ENCODE measurements around the gene SEMA5B. TPM values are rescaled to one million over a fixed set of nuclear protein-coding genes. Genes with fewer than 3 reads are reported as not detected.

Gene SEMA5B
- total RNA-seq, 1 experiment from 2014 or later = 1.0 TPM

DNA sequence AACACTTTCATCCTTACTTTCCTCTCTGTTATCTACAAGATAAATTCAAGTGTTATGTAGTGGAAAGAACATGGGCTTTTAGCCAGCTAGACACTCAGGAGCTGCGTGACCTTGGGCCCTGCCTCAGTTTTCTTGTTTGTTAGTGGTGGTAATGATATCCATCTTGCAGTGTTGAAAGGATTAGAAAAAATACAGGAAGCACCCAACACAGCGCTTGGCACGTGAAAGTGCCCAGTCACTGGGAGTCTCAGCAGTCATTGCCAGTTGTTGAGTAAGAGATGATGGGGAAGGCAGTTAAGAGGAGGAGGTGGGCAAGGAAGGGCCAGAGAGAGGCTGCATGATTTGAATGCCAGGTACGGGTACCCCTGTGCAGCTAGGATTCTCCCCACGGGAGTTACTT lies 44.6 kb upstream of the SEMA5B start:
- Histone ChIP-seq H3K27me3 (replicated peaks; ENCODE audit: control insufficient read depth, insufficient read depth, low read length) (no peaks in the 10 kb centered on the region), H3K4me3 (ENCODE audit: low read depth, low read length) (no peak overlapping the region), H3K36me3 (ENCODE audit: control insufficient read depth, insufficient read depth, low read length) (no peaks in the 10 kb centered on the region), H3K4me1 (peaks cover 12% of the 10 kb centered on the region), H3K9me3 (no peaks in the 10 kb centered on the region)
- no peak overlapping the region for H3K4me3 Mint-ChIP-seq (ENCODE audit: unreplicated experiment)
- H3K4me1 Mint-ChIP-seq (ENCODE audit: low read depth, unreplicated experiment) = peaks cover 18% of the 10 kb centered on the region
- peaks cover 19% of the 10 kb centered on the region for H3K36me3 Mint-ChIP-seq (ENCODE audit: insufficient read depth, unreplicated experiment)
- CTCF ChIA-PET = no interaction called here
- DNase-seq = no peak
- intact Hi-C loops (cut with micrococcal nuclease; ENCODE audit: unreplicated experiment) = no loop called here
- H3K27me3 Mint-ChIP-seq (ENCODE audit: insufficient read depth, unreplicated experiment) = no peaks in the 10 kb centered on the region
- H3K9me3 Mint-ChIP-seq (ENCODE audit: unreplicated experiment) = no peaks in the 10 kb centered on the region
- no TSS peak for BruUV-seq (replicated peaks)
- POLR2A ChIA-PET = no interaction called here
- TF ChIP-seq, protein P1, sequence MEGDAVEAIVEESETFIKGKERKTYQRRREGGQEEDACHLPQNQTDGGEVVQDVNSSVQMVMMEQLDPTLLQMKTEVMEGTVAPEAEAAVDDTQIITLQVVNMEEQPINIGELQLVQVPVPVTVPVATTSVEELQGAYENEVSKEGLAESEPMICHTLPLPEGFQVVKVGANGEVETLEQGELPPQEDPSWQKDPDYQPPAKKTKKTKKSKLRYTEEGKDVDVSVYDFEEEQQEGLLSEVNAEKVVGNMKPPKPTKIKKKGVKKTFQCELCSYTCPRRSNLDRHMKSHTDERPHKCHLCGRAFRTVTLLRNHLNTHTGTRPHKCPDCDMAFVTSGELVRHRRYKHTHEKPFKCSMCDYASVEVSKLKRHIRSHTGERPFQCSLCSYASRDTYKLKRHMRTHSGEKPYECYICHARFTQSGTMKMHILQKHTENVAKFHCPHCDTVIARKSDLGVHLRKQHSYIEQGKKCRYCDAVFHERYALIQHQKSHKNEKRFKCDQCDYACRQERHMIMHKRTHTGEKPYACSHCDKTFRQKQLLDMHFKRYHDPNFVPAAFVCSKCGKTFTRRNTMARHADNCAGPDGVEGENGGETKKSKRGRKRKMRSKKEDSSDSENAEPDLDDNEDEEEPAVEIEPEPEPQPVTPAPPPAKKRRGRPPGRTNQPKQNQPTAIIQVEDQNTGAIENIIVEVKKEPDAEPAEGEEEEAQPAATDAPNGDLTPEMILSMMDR (IDR thresholded peaks at IDR 0.05; ENCODE audit: insufficient read depth in 1 of 2, low read depth in 1 of 2, low read length in 1 of 2, severe bottlenecking in 1 of 2, unreplicated experiment in 1 of 2) = no peak
- H3K27ac Mint-ChIP-seq (ENCODE audit: unreplicated experiment) = no peak overlapping the region

DNA sequence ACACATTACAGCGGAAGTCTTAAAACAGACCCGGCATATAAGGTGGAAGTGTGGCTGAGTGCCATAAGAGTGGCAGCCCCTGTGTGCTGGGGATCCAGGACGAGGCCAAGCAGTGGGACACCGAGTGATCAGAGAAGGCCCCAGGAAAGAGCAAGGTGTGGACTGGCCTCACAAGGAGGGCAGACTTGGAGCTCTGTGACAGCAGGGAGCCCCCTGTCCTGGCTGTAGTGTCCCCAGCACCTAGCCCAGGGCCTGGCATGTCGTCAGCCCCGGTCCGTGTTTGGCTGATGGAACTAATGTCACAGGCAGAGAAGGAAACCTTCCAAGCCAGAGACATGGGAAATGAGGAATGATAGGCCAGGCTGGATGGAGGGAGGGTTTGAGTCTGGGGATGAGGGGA lies 44.0 kb upstream of the SEMA5B start:
- Histone ChIP-seq H3K4me3 (ENCODE audit: low read depth, low read length) (no peak overlapping the region), H3K27me3 (replicated peaks; ENCODE audit: control insufficient read depth, insufficient read depth, low read length) (no peaks in the 10 kb centered on the region), H3K9me3 (no peaks in the 10 kb centered on the region), H3K36me3 (ENCODE audit: control insufficient read depth, insufficient read depth, low read length) (no peaks in the 10 kb centered on the region), H3K4me1 (peaks cover 12% of the 10 kb centered on the region)
- H3K9me3 Mint-ChIP-seq (ENCODE audit: unreplicated experiment) = no peaks in the 10 kb centered on the region
- TF ChIP-seq, protein P1 (IDR thresholded peaks at IDR 0.05; ENCODE audit: insufficient read depth in 1 of 2, low read depth in 1 of 2, low read length in 1 of 2, severe bottlenecking in 1 of 2, unreplicated experiment in 1 of 2) = no peak
- intact Hi-C loops (cut with micrococcal nuclease; ENCODE audit: unreplicated experiment) = no loop called here
- H3K4me3 Mint-ChIP-seq (ENCODE audit: unreplicated experiment) = no peak overlapping the region
- DNase-seq = no peak
- H3K36me3 Mint-ChIP-seq (ENCODE audit: insufficient read depth, unreplicated experiment) = peaks cover 24% of the 10 kb centered on the region
- ChIA-PET POLR2A (no interaction called here), CTCF (interaction anchor here (0.7 to 0.9 kb wide), 2 partner anchors 14 to 41 kb away, joined by 3 read pairs; no protein-coding TSS in a partner anchor)
- H3K4me1 Mint-ChIP-seq (ENCODE audit: low read depth, unreplicated experiment) = peaks cover 18% of the 10 kb centered on the region
- no peaks in the 10 kb centered on the region for H3K27me3 Mint-ChIP-seq (ENCODE audit: insufficient read depth, unreplicated experiment)
- BruUV-seq (replicated peaks) = no TSS peak
- no peak overlapping the region for H3K27ac Mint-ChIP-seq (ENCODE audit: unreplicated experiment)

DNA sequence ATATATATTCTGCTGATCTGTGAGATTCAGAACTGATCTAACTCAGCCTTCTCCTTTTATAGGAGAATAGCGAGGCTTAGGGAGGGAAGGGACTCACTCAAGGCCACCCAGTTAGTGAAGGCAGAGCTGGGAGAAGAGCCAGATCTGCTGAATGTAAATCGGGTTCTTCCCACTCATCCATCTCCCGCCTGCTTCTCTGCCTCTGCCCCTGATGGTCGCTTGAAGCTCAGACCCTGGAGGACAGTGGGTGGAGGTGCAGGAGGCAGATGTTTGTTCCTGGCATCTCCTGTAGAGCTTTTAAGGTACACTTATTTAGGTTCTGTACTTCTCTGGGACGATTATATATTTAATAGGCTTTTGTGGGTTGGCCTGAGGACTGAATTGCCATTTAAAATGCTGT lies 43.6 kb upstream of the SEMA5B start:
- Mint-ChIP-seq H3K9me3 (ENCODE audit: unreplicated experiment) (no peaks in the 10 kb centered on the region), H3K27me3 (ENCODE audit: insufficient read depth, unreplicated experiment) (no peaks in the 10 kb centered on the region), H3K4me3 (ENCODE audit: unreplicated experiment) (no peak overlapping the region), H3K4me1 (ENCODE audit: low read depth, unreplicated experiment) (peaks cover 18% of the 10 kb centered on the region), H3K27ac (ENCODE audit: unreplicated experiment) (no peak overlapping the region), H3K36me3 (ENCODE audit: insufficient read depth, unreplicated experiment) (peaks cover 25% of the 10 kb centered on the region)
- Histone ChIP-seq H3K4me1 (peaks cover 12% of the 10 kb centered on the region), H3K27me3 (replicated peaks; ENCODE audit: control insufficient read depth, insufficient read depth, low read length) (no peaks in the 10 kb centered on the region), H3K4me3 (ENCODE audit: low read depth, low read length) (no peak overlapping the region), H3K36me3 (ENCODE audit: control insufficient read depth, insufficient read depth, low read length) (no peaks in the 10 kb centered on the region), H3K9me3 (no peaks in the 10 kb centered on the region)
- CTCF ChIA-PET = interaction anchor here (0.7 to 0.9 kb wide), 2 partner anchors 14 to 40 kb away, joined by 3 read pairs; no protein-coding TSS in a partner anchor
- TF ChIP-seq, protein P1 (IDR thresholded peaks at IDR 0.05; ENCODE audit: insufficient read depth in 1 of 2, low read depth in 1 of 2, low read length in 1 of 2, severe bottlenecking in 1 of 2, unreplicated experiment in 1 of 2) = no peak
- intact Hi-C loops (cut with micrococcal nuclease; ENCODE audit: unreplicated experiment) = no loop called here
- DNase-seq = no peak
- no TSS peak for BruUV-seq (replicated peaks)
- POLR2A ChIA-PET = no interaction called here

Data from Caco-2 (cell line).